Panc1 (cell line): ENCODE measurements around the gene FHAD1. TPM values are rescaled to one million over a fixed set of nuclear protein-coding genes. Genes with fewer than 3 reads are reported as not detected.

Source experiments
- ATAC-seq: fragments of 200-7000 bp; cut with Tn5 transposase; 2 replicates; pipeline ENCODE4 v1.9.1; 2020; ENCODE audit warnings: mild to moderate bottlenecking, moderate library complexity
- BruUV-seq: library from RNA; stranded (reverse); fragments of 400-500 nt; replicated peaks from 2 replicates; lab custom pipeline; 2021; lab: Mats Ljungman, UMichigan
- CTCF ChIA-PET: fragments of 300-600 bp; sonication (Branson Sonifier 250); formaldehyde crosslinking; loops from one replicate; lab custom pipeline; 2022; ENCODE audit warnings: antibody characterized with exemption; lab: Charles Lee
- POLR2A ChIA-PET: fragments of 300-600 bp; sonication (Branson Sonifier 250); formaldehyde crosslinking; loops from one replicate; lab custom pipeline; 2022; ENCODE audit warnings: antibody characterized with exemption; lab: Charles Lee
- DNase-seq: peaks from one replicate; pipeline ENCODE4 v3.0.0-alpha.2; 2010; ENCODE audit warnings: low read depth, low spot score
- H3K27ac ChIP-seq: 2 replicates; pipeline ENCODE4 v1.5.1; 2011; ENCODE audit warnings: mild to moderate bottlenecking, low read length, inconsistent platforms
- H3K27me3 ChIP-seq: fragments of 200-500 bp; sonication (Bioruptor generic); 2 replicates; pipeline ENCODE4 v1.6.0; 2014; ENCODE audit warnings: low read length, inconsistent platforms; ENCODE audit not compliant: control insufficient read depth, insufficient read depth
- H3K36me3 ChIP-seq: fragments of 200-500 bp; sonication (Bioruptor generic); 2 replicates; pipeline ENCODE4 v1.5.1; 2014; ENCODE audit warnings: inconsistent platforms, mild to moderate bottlenecking, low read length, moderate library complexity; ENCODE audit not compliant: control insufficient read depth, insufficient read depth
- H3K4me1 ChIP-seq: 2 replicates; pipeline ENCODE4 v1.5.1; 2011; ENCODE audit warnings: inconsistent platforms, mild to moderate bottlenecking, low read length, moderate library complexity; ENCODE audit not compliant: control insufficient read depth, insufficient read depth
- H3K4me3 ChIP-seq, 2 experiments: 2 replicates each; pipeline ENCODE4 v1.5.1; 2011 to 2012; ENCODE audit warnings: low read depth in 2 of 2, low read length in 2 of 2, mild to moderate bottlenecking in 2 of 2, inconsistent platforms in 1 of 2, moderate library complexity in 1 of 2
- H3K9me3 ChIP-seq: fragments of 200-500 bp; sonication (Bioruptor generic); 2 replicates; pipeline ENCODE4 v1.5.1; 2014; ENCODE audit warnings: low read depth, mild to moderate bottlenecking, inconsistent platforms, low read length, moderate library complexity; ENCODE audit not compliant: control insufficient read depth, insufficient read depth
- POLR2AphosphoS5 ChIP-seq: IDR thresholded peaks from 2 replicates; pipeline ENCODE4 v1.6.1; 2012; ENCODE audit warnings: mild to moderate bottlenecking, low read depth, low read length, moderate library complexity
- REST ChIP-seq, 2 experiments: IDR thresholded peaks; 2 replicates each; pipeline ENCODE4 v1.6.1; 2011 to 2012; ENCODE audit warnings: low read depth in 2 of 2, control low read depth in 1 of 2, low read length in 1 of 2, mild to moderate bottlenecking in 1 of 2, moderate library complexity in 1 of 2; ENCODE audit not compliant: insufficient read depth in 1 of 2
- SIN3A ChIP-seq: IDR thresholded peaks from 2 replicates; pipeline ENCODE4 v1.6.1; 2012; ENCODE audit warnings: low read depth, mild to moderate bottlenecking, low read length, moderate library complexity, borderline replicate concordance; ENCODE audit not compliant: insufficient read depth
- TCF7L2 ChIP-seq: IDR thresholded peaks from 2 replicates; pipeline ENCODE4 v1.6.1; 2011; ENCODE audit warnings: mild to moderate bottlenecking, low read depth, low read length, inconsistent platforms
- in situ Hi-C: cut with HindIII; loops from 2 replicates; pipeline ENCODE4 v1.10.0; 2016; ENCODE audit warnings: low sequenced_read_pairs, low pct_unique_long_range_greater_than_20kb
- intact Hi-C: fragments of 100-400 bp; cut with micrococcal nuclease; formaldehyde crosslinking; loops from one replicate; pipeline ENCODE4 v1.10.0; 2022; ENCODE audit not compliant: unreplicated experiment
- total RNA-seq: library from RNA; stranded (reverse); gene quantifications from one replicate; pipeline ENCODE4 v1.2.1, GENCODE V29; 2021; ENCODE audit not compliant: unreplicated experiment
- TF ChIP-seq, protein P1 (sequence below): fragments of 450-650 bp; IDR thresholded peaks from 2 replicates; pipeline ENCODE4 v1.5.1; 2017; ENCODE audit warnings: mild to moderate bottlenecking

The FHAD1 gene
- total RNA-seq, 1 experiment from 2014 or later, result 0.23 TPM

DNA sequence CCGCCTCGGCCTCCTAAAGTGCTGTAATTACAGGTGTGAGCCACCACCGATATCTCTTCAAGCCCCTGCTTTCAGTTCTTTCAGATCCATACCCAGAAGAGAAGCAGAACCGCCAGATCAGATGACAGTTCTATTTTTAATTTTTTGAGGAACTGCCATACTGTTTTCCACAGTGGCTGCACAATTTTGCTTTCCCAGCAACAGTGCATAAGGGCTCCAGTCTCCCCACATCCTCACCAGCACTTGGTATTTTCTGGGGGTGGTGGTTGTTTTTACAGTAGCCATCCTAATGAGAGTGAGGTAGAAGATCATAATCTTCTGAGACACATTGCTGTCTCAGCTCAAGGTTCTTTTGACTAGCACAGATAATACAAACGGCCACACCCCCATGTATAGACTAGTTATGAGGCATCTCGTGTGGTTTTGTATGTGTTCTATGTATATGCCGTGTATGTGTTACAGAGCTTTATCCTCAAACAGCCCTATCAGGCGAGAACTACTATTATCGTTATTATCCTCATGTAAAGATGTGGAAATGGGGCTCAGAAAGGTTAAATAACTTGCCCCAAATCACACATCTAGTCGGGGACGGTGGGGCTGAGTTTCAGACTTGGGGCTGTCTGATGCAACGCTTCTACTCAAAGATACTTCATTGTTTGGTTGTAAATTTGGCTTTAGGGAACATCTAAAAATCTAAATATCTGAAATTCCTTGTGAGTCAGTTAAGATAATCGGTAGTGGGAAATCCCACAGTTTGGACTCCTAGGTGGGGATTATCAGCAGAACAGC, 12.0 kb downstream of the FHAD1 start:
- no TSS peak for BruUV-seq
- CTCF ChIA-PET, result interaction anchor here (0.6 kb wide), 1 partner anchor 156 kb away, joined by 3 read pairs; no protein-coding TSS in a partner anchor
- intact Hi-C loops, result no loop called here

DNA sequence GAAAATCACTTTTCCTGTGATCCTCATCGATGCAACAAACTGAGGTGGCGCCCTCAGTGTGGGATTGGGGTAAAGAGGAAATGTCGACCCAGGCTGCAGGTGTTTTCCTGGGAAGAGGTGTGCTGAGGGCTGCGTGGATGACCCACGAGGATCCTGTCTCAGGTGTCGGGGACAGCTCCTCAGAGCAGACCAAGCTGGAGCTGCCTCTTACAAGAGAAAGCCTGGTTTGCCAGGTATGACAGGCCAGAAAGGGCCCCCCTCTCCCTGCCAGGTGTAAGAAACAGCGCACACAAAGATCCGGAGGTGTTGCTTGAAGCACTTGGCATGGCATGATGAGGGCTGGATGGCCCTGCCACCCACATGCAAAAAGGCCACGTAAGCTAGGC, 12.6 kb downstream of the FHAD1 start:
- H3K27me3 ChIP-seq, result no peaks in the 10 kb centered on the region
- no peaks in the 10 kb centered on the region; the same call in 1 of the 2 replicates for H3K4me1 ChIP-seq
- in situ Hi-C loops, result no loop called here
- no peaks in the 10 kb centered on the region for H3K36me3 ChIP-seq
- TF ChIP-seq POLR2AphosphoS5 (no peak), SIN3A (no peak), TCF7L2 (no peak), REST (IDR thresholded peaks at IDR 0.05; ENCODE audit: insufficient read depth in 1 of 2, low read depth in 2 of 2, low read length in 1 of 2) (no peak)
- TF ChIP-seq, protein P1, sequence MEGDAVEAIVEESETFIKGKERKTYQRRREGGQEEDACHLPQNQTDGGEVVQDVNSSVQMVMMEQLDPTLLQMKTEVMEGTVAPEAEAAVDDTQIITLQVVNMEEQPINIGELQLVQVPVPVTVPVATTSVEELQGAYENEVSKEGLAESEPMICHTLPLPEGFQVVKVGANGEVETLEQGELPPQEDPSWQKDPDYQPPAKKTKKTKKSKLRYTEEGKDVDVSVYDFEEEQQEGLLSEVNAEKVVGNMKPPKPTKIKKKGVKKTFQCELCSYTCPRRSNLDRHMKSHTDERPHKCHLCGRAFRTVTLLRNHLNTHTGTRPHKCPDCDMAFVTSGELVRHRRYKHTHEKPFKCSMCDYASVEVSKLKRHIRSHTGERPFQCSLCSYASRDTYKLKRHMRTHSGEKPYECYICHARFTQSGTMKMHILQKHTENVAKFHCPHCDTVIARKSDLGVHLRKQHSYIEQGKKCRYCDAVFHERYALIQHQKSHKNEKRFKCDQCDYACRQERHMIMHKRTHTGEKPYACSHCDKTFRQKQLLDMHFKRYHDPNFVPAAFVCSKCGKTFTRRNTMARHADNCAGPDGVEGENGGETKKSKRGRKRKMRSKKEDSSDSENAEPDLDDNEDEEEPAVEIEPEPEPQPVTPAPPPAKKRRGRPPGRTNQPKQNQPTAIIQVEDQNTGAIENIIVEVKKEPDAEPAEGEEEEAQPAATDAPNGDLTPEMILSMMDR, result no peak
- intact Hi-C loops, result no loop called here
- no peaks in the 10 kb centered on the region for H3K9me3 ChIP-seq
- ChIA-PET POLR2A (no interaction called here), CTCF (no interaction called here)
- no TSS peak for BruUV-seq
- no peak overlapping the region for H3K27ac ChIP-seq
- ATAC-seq (no peak), DNase-seq (no peak)
- H3K4me3 ChIP-seq, result no peak overlapping the region

More for the DNA sequence above, 12.0 kb downstream of the FHAD1 start:
- DNase-seq (no peak), ATAC-seq (no peak)
- Histone ChIP-seq H3K27ac (no peak overlapping the region), H3K9me3 (no peaks in the 10 kb centered on the region), H3K36me3 (no peaks in the 10 kb centered on the region), H3K4me3 (no peak overlapping the region), H3K27me3 (peaks cover 3% of the 10 kb centered on the region; the same call in 1 of the 2 replicates), H3K4me1 (no peaks in the 10 kb centered on the region; the same call in 1 of the 2 replicates)
- no peak for TF ChIP-seq REST (IDR thresholded peaks at IDR 0.05; ENCODE audit: insufficient read depth in 1 of 2, low read depth in 2 of 2, low read length in 1 of 2)
- no peak for TF ChIP-seq TCF7L2
- no peak for TF ChIP-seq SIN3A
- no peak for TF ChIP-seq POLR2AphosphoS5
- TF ChIP-seq, protein P1, result no peak
- in situ Hi-C loops, result no loop called here
- POLR2A ChIA-PET, result no interaction called here
